ENCODE results near the gene NDUFS1. TPM values are rescaled to one million over a fixed set of nuclear protein-coding genes. Genes with fewer than 3 reads are reported as not detected.
"Not testable (repeated sequence)": the region's sequence is repeated elsewhere in the genome, so short reads cannot be mapped to it uniquely, and the experiment has no call there.

Gene NDUFS1
- total and polyA plus RNA-seq, 5 donors: 132 to 299 (median 251) TPM

DNA sequence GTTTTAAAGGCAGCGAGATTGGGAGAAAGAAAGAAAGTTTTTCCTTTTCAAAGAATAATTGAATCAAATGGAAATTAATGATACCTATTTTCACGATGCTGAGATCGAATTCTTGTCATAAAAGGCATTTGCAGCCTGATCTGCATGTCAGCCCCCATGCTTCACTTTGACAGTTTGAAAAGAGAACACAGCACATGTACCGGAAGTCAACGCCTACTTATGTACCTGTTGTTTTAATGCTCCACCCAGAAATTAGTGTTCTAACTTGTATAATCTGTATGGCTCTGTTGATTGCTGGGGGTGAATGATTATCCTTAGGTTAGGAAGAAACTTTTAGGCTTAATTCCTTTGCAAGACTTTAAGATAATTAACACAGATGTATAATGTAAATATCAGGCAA, 31.4 kb upstream of the NDUFS1 start:
- Histone ChIP-seq H3K27me3 (ENCODE audit: control insufficient read depth, insufficient read depth) (no peaks in the 10 kb centered on the region), H3K9me3 (ENCODE audit: control insufficient read depth, low read length) (no peaks in the 10 kb centered on the region), H3K4me3 (ENCODE audit: low read length) (no peak overlapping the region), H3K4me1 (ENCODE audit: control insufficient read depth, insufficient read depth, low read length) (no peaks in the 10 kb centered on the region), H3K27ac (ENCODE audit: low read length) (no peak overlapping the region)
- no peak for ATAC-seq
- 89% methylated on average over 5 of the region's 5 CpGs for WGBS
- intact Hi-C loops (cut with DNase I): no loop called here
- DNase-seq: no peak

GRCh38 chr2:206190111-206190510, 30.9 kb upstream of the NDUFS1 start:
- Histone ChIP-seq H3K4me3 (ENCODE audit: low read length) (no peak overlapping the region), H3K9me3 (ENCODE audit: control insufficient read depth, low read length) (no peaks in the 10 kb centered on the region), H3K4me1 (ENCODE audit: control insufficient read depth, insufficient read depth, low read length) (no peaks in the 10 kb centered on the region), H3K27ac (ENCODE audit: low read length) (no peak overlapping the region), H3K27me3 (ENCODE audit: control insufficient read depth, insufficient read depth) (no peaks in the 10 kb centered on the region)
- no peak for ATAC-seq
- WGBS: 68% methylated on average over 2 of the region's 2 CpGs
- no peak for DNase-seq
- intact Hi-C loops (cut with DNase I): no loop called here

- no peak overlapping the region for H3K4me3 ChIP-seq (ENCODE audit: low read length)
- intact Hi-C loops (cut with DNase I): no loop called here
- H3K27me3 ChIP-seq (ENCODE audit: control insufficient read depth, insufficient read depth): no peaks in the 10 kb centered on the region
- no peaks in the 10 kb centered on the region for H3K4me1 ChIP-seq (ENCODE audit: control insufficient read depth, insufficient read depth, low read length)
- H3K9me3 ChIP-seq (ENCODE audit: control insufficient read depth, low read length): no peaks in the 10 kb centered on the region
- ATAC-seq (no peak), DNase-seq (no peak)
- H3K27ac ChIP-seq (ENCODE audit: low read length): no peak overlapping the region
- 84% methylated on average over 3 of the region's 3 CpGs for WGBS
These were observed 30.4 kb upstream of the NDUFS1 start for GRCh38 chr2:206189691-206190090.

GRCh38 chr2:206181526-206181925, 22.3 kb upstream of the NDUFS1 start:
- H3K27ac ChIP-seq (ENCODE audit: low read length); DNase-seq; H3K27me3 ChIP-seq (ENCODE audit: control insufficient read depth, insufficient read depth); H3K4me1 ChIP-seq (ENCODE audit: control insufficient read depth, insufficient read depth, low read length); H3K4me3 ChIP-seq (ENCODE audit: low read length); intact Hi-C loops (cut with DNase I); H3K9me3 ChIP-seq (ENCODE audit: control insufficient read depth, low read length); ATAC-seq: not testable (repeated sequence)
- 87% methylated on average over 6 of the region's 6 CpGs for WGBS

- Histone ChIP-seq H3K27me3 (ENCODE audit: control insufficient read depth, insufficient read depth) (no peaks in the 10 kb centered on the region), H3K27ac (ENCODE audit: low read length) (no peak overlapping the region), H3K9me3 (ENCODE audit: control insufficient read depth, low read length) (no peaks in the 10 kb centered on the region), H3K4me3 (ENCODE audit: low read length) (no peak overlapping the region), H3K4me1 (ENCODE audit: control insufficient read depth, insufficient read depth, low read length) (no peaks in the 10 kb centered on the region)
- WGBS: 49% methylated on average over 3 of the region's 3 CpGs
- DNase-seq (no peak), ATAC-seq (no peak)
- intact Hi-C loops (cut with DNase I): no loop called here
These were observed 17.7 kb upstream of the NDUFS1 start for GRCh38 chr2:206176901-206177300.

- intact Hi-C loops (cut with DNase I): no loop called here
- ATAC-seq (no peak), DNase-seq (no peak)
- 78% methylated on average over 2 of the region's 2 CpGs for WGBS
- Histone ChIP-seq H3K27me3 (ENCODE audit: control insufficient read depth, insufficient read depth) (no peaks in the 10 kb centered on the region), H3K4me3 (ENCODE audit: low read length) (no peak overlapping the region), H3K4me1 (ENCODE audit: control insufficient read depth, insufficient read depth, low read length) (no peaks in the 10 kb centered on the region), H3K27ac (ENCODE audit: low read length) (no peak overlapping the region), H3K9me3 (ENCODE audit: control insufficient read depth, low read length) (no peaks in the 10 kb centered on the region)
These were observed 16.9 kb upstream of the NDUFS1 start for GRCh38 chr2:206176121-206176520.

DNA sequence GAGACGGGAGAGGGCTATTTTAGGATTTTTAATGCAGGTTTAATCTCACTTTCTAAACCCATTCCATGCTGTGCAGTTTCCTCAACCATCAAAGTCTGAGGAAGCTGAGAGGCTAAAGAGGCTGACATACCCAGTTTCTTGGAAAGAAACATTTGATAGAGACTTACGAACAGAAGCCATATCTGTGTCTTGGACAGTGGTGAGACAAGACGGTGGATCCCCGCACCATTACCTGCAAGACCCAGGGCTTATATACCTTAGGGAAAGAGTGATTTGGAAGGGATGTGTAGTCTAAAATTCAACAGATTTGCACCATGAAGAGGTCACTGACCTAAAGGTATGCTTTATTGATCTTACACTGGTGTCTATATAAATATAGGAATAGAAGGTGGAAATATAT, 13.9 kb upstream of the NDUFS1 start:
- no peak for ATAC-seq
- H3K9me3 ChIP-seq (ENCODE audit: control insufficient read depth, low read length): no peaks in the 10 kb centered on the region
- intact Hi-C loops (cut with DNase I): no loop called here
- 93% methylated on average over 4 of the region's 4 CpGs for WGBS
- H3K4me1 ChIP-seq (ENCODE audit: control insufficient read depth, insufficient read depth, low read length): no peaks in the 10 kb centered on the region
- no peak overlapping the region for H3K27ac ChIP-seq (ENCODE audit: low read length)
- no peaks in the 10 kb centered on the region for H3K27me3 ChIP-seq (ENCODE audit: control insufficient read depth, insufficient read depth)
- no peak for DNase-seq
- no peak overlapping the region for H3K4me3 ChIP-seq (ENCODE audit: low read length)

- WGBS: 98% methylated on average over 45 of the region's 52 CpGs
- ATAC-seq; H3K4me1 ChIP-seq (ENCODE audit: control insufficient read depth, insufficient read depth, low read length); H3K27ac ChIP-seq (ENCODE audit: low read length); intact Hi-C loops (cut with DNase I); H3K4me3 ChIP-seq (ENCODE audit: low read length); H3K9me3 ChIP-seq (ENCODE audit: control insufficient read depth, low read length); DNase-seq; H3K27me3 ChIP-seq (ENCODE audit: control insufficient read depth, insufficient read depth): not testable (repeated sequence)
These were observed 12.6 kb upstream of the NDUFS1 start for GRCh38 chr2:206171624-206172397.

- not testable (repeated sequence) for ATAC-seq; H3K4me3 ChIP-seq (ENCODE audit: low read length); DNase-seq; H3K4me1 ChIP-seq (ENCODE audit: control insufficient read depth, insufficient read depth, low read length); H3K27ac ChIP-seq (ENCODE audit: low read length); H3K9me3 ChIP-seq (ENCODE audit: control insufficient read depth, low read length); H3K27me3 ChIP-seq (ENCODE audit: control insufficient read depth, insufficient read depth)
- WGBS: 95% methylated on average over 4 of the region's 4 CpGs
- intact Hi-C loops (cut with DNase I): loop anchor here in 2 of 4 donors (10.0 kb wide), 2 partner anchors 97 to 107 kb away; partner anchors contain the start of gene ZDBF2 (in 1 of the 2)
These were observed 9.0 kb upstream of the NDUFS1 start for GRCh38 chr2:206168230-206168629.

GRCh38 chr2:206164261-206164862, 5.1 kb upstream of the NDUFS1 start:
- intact Hi-C loops (cut with DNase I): loop anchor here in 2 of 4 donors (10.0 kb wide), 2 partner anchors 100 to 110 kb away; partner anchors contain the start of gene ZDBF2 (in 1 of the 2)

GRCh38 chr2:206163251-206163880, 4.1 kb upstream of the NDUFS1 start:
- no peak for DNase-seq
- intact Hi-C loops (cut with DNase I): loop anchor here in 2 of 4 donors (10.0 kb wide), 2 partner anchors 101 to 111 kb away; partner anchors contain the start of gene ZDBF2 (in 1 of the 2)
- 82% methylated on average over 3 of the region's 3 CpGs for WGBS
- H3K27me3 ChIP-seq (ENCODE audit: control insufficient read depth, insufficient read depth): no peaks in the 10 kb centered on the region
- no peaks in the 10 kb centered on the region for H3K9me3 ChIP-seq (ENCODE audit: control insufficient read depth, low read length)
- no peak overlapping the region for H3K27ac ChIP-seq (ENCODE audit: low read length)
- H3K4me1 ChIP-seq (ENCODE audit: control insufficient read depth, insufficient read depth, low read length): peaks cover 2% of the 10 kb centered on the region
- no peak for ATAC-seq
- no peak overlapping the region for H3K4me3 ChIP-seq (ENCODE audit: low read length)

More at GRCh38 chr2:206164261-206164862, 5.1 kb upstream of the NDUFS1 start:
- Histone ChIP-seq H3K9me3 (ENCODE audit: control insufficient read depth, low read length) (no peaks in the 10 kb centered on the region), H3K27ac (ENCODE audit: low read length) (no peak overlapping the region), H3K4me1 (ENCODE audit: control insufficient read depth, insufficient read depth, low read length) (peaks cover 2% of the 10 kb centered on the region), H3K27me3 (ENCODE audit: control insufficient read depth, insufficient read depth) (no peaks in the 10 kb centered on the region), H3K4me3 (ENCODE audit: low read length) (no peak overlapping the region)
- no peak for ATAC-seq
- DNase-seq: no peak
- WGBS: 62% methylated on average over 2 of the region's 2 CpGs

All from right cardiac atrium (tissue), 5 donors.